Amniotic epithelial cell (primary cell): Measurements from ENCODE around the gene HYAL2.

Source experiments
- DNase-seq: peaks from one replicate; pipeline ENCODE4 v3.0.0-alpha.2; 2010; ENCODE audit warnings: low read depth

HYAL2 gene

DNA sequence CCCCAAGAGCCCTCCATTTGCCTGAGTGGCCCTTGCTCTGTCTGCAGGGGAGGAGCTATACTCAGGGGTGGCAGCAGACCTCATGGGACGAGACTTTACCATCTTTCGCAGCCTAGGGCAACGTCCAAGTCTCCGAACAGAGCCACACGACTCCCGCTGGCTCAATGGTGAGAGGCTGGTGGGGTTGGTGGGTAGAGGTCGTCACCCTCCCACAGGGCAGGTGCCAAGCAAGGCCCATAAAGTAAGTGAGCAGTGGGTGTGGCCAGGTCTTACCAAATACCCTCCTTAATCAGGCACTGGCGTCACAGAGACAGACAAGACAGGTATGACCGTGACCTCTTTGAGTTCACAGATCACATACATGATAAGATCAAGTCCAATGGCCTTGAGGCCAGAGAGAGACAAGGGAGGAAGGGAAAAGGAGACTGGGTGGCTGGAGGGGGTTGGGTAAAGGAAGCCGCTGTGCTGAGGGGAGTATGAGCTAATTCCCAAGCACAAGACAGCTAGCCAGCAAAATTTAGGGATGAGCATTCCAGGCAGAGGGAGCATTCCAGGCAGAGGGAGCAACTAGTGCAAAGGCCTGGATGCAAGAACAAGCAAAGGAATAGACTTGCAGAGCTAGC lies 51.1 kb downstream of the HYAL2 start:
- no peak for DNase-seq

DNA sequence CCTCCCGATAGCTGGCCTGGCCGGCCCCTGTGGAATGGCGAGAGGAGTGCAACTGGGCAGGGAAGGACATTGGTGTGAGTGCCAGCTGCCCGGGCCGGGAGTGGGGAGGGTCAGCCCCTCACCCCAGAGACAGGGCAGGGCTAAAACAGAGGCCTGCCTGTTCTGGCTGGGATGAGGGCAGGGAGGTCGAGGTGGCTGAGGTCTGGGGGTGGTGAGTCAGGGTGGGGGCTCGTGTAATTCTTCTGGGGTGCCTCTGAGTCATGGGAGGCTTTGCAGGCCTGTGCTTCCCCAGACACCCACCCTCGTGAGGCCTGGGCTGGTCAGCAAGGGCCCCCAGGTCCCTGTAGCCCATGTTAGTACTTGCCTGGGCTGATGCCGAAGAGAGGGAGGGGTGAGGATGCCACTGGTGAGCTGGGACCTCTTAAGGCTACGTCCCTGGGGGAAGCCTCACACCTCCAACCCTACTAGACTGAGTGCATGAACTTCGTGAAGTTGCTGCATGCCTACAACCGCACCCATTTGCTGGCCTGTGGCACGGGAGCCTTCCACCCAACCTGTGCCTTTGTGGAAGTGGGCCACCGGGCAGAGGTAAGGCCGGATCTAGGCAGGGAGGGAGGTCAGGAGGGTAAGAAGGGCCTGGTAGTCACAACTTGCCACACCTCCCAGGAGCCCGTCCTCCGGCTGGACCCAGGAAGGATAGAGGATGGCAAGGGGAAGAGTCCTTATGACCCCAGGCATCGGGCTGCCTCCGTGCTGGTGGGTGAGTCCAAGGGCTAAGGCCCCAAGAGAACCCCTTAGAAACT lies 51.9 kb downstream of the HYAL2 start:
- DNase-seq = peak; percentile 42

DNA sequence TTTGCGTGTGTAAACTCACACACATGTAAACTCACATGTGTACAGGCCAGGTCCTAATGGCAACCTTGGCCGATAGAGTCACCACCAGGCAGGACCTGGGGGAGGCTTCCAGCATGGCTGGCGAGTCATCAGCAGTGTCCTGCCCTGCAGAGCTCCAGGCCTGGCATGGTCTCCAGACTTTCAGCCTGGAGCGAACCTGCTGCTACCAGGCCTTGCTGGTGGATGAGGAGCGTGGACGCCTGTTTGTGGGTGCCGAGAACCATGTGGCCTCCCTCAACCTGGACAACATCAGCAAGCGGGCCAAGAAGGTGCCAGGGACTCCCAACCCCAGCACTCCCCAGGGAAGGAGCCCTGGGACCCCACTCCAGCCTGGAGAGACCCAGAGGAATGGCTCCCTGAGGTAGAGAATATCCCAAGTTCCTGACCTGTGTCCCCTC lies 52.5 kb downstream of the HYAL2 start:
- peak; percentile 58 for DNase-seq

DNA sequence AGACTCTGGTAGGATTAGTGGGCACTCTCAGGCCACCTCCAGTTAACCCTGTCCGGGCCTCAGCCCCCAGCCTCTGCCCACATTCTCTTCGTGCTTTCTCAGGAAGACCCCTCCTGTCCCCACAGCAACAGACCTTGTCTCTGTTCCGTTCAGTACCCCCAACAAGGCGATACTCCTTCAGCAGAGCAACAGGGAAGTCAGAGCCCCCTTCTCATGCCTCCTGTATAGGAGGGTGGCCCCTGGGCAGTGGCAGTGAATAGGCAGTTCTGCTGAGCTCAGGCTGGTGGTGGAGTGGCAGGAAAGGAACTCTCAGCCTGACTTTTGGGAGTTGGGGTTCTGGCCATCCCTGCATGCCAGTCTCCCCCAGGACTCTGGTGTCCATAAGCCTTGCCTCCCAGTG lies 53.1 kb downstream of the HYAL2 start:
- DNase-seq = no peak

DNA sequence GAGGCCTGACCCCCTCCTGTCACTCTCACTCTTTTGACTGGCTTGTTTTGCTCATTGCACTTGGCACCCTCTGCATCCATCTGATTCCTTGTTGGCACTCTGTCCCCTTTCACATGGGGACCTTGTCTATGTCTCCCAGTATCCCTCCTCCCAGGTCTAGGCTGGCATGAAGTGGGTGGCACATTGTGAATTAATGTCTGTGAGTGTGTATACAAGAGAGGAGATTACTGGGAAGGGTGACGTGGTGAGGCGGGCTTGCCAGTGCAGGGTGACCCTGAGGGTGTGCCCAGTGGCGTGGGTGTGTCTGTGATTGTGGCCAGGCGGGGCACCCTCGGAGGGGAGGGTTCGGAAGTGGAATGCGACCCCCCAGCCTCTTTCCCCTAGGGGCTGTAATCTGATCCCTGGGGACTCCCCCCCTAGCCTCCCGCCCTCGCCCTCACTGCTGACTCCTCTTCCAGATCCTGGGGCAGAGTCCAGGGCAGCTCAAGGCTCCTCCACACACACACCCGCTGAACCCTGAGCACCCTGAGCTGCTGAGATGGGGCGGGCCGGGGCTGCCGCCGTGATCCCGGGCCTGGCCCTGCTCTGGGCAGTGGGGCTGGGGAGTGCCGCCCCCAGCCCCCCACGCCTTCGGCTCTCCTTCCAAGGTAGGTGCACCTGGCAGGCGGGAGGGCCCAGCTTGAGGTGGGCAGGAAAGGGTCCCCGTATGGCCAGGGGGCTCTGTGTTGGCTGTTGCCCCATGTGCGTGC lies 53.7 kb downstream of the HYAL2 start, which contains the start of gene SEMA3B:
Gene SEMA3B (plus strand): TSS at position 445 of the 749 bp plus-strand sequence. CDS start 94 bp downstream, at position 539.
- peak; percentile 29 for DNase-seq

DNA sequence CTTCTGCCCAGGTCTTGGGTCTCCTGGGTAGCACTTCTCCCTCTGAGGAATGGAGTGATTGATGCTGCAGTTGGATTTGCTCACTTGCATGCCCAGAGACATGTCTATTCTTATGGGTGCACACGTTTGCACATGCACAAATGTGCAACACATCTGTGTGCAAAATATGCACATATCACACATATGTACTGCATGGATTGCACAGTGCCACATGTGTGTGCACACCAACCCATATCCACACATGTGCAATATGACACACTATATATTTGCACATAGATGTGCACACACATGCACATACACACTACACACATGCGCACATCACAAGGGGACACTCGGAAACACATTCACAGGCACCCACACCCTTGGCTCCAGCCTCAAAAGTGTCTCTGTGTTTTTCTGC lies 54.3 kb downstream of the HYAL2 start:
- no peak for DNase-seq
